OCI-M1 (cell line): Measurements from ENCODE around the gene CMTR1.
"Not testable (repeated sequence)": the region's sequence is repeated elsewhere in the genome, so short reads cannot be mapped to it uniquely, and the experiment has no call there.

Experiments used
- DNase-seq: peaks from one replicate; lab custom pipeline; 2025; lab: John Stamatoyannopoulos, UW

The CMTR1 gene

GRCh38 chr6:37492991-37493660 lies 60.1 kb downstream of the CMTR1 start:
- DNase-seq = no peak

- no peak for DNase-seq
These were observed 60.6 kb downstream of the CMTR1 start for GRCh38 chr6:37493661-37493995.

GRCh38 chr6:37495244-37495934 lies 62.4 kb downstream of the CMTR1 start:
- no peak for DNase-seq

DNA sequence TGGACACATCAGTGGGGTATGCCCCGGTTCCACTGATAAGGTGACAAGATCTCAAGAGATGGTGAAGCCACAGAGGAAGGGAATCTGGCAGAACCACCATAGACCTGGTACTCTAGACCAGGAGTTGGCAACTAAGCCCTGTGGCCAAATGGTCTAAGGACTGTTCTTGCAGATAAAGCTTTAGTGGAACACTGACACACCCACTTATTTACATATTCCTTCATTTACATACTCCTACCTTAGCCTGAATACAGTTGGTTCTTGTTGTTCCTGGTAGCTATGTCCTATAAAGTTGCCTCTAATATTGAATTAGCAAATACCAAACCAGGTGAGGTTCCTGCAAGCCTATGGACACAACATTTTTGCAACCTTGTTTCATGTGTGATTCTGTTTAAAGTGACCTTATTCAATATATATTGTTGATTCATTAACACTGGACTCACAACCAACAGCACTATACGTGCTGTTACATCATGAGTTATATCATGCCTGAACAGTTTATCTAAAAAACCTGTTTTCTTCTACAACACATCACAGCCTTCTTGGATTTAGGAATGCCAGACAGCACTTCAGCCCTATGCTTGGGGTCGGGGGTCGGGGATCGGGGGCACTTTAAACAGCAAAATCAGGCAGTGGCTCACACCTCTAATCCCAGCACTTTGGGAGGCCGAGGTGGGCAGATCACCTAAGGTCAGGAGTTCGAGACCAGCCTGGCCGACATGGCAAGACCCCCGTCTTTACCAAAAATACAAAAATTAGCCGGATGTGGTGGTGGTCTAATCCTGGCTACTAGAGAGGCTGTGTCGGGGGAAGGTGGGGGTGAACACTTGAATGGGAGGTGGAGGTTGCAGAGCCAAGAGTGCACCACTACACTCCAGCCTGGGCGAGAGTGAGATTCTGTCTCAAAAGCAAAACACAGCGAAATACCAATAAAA lies 64.2 kb downstream of the CMTR1 start:
- peak; percentile 75 for DNase-seq

DNA sequence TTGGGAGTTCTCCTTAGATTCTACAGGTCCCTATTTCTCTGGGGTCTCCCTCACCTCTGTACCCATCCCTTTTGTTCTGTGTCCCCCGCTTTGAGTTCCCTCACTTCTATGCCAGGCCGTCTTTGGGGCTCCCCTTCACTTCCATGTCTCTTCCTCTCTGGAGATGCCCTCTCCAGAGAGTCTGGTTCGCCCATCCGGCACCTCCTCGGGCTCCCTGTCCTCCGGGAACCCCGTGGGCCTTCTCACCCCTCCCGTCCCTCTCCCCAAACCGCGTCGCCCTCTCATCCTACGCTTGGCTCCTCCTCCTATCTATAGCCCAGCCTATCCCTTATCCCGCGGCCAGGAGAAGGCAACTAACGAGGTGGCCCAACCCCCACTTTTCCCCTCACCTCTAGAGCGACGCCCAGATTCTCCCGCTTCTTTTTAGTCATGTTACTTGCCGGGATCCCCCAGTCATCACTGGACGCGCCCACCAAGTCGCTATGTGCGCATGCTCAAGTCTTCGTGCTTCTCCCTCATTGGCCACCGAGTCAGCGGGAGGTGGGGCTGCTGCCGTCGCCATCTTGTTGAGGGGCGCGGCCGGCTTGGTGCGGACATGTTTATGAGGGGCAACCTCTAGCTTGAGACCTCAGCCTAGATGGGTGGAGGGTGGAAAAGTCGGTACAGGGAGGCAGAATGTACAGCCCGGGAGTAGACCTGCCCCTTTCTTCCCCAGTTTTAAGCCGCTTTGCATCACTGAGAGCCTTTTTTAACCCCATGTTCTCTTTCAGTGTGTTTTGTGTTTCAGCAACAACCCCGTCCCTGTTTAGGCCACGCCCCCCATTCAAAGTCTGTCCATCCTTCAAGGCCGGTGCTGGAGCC lies 66.6 kb downstream of the CMTR1 start, which contains the start of gene CCDC167:
TSS of gene CCDC167 (minus strand) at position 461 of the 861 bp plus-strand sequence. CDS start at position 431, 30 bp downstream.
- DNase-seq = peak; percentile 98

DNA sequence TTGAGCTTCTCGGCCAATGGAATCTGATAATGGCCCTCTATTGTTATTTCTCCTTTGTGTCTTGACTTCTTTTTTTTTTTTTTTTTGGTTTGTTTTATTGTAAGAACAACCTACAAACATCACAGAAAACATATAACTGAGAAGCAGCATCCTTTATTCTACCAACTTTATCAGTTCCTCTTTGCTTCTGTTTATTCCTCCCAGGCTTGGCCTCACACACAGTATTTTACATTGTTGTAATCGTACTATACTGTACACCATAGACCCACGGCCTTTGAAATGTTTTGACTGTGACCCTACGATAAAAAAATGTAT lies 67.2 kb downstream of the CMTR1 start:
- no peak for DNase-seq

GRCh38 chr6:37500904-37501303 lies 67.9 kb downstream of the CMTR1 start:
- not testable (repeated sequence) for DNase-seq

GRCh38 chr6:37501632-37502491 lies 68.8 kb downstream of the CMTR1 start:
- peak; percentile 23 for DNase-seq

DNA sequence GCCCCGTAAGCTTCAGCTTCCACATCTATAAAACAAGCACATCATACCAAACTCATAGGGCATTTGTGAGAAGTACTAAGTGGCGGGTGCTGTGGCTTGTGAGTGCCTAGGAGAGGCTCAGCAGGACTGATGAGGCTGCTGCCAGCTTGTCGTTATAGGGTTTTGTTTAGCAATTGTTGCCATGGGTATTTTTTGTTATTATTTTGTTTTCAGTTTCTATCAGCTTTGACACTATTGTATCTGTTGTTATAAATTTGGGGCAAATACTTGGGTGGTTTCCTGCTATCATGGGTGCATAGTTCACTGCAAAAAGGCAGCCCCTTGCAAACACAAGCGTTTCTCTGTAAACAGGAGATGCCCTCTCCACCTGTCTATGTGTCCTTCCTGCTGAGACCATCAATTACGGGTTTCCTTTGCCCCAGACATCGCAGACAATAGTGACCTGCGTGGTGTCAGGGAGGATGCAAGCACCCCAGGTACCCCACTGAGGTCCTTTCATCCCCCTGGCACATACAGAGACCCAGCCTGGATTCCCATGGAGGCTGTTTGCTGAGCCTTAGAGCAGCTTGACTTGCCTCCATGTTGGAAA lies 69.8 kb downstream of the CMTR1 start:
- no peak for DNase-seq

- no peak for DNase-seq
These were observed 70.4 kb downstream of the CMTR1 start for GRCh38 chr6:37503309-37503965.

- no peak for DNase-seq
These were observed 71.0 kb downstream of the CMTR1 start for GRCh38 chr6:37504024-37504423.

GRCh38 chr6:37506479-37506878 lies 73.5 kb downstream of the CMTR1 start:
- no peak for DNase-seq

DNA sequence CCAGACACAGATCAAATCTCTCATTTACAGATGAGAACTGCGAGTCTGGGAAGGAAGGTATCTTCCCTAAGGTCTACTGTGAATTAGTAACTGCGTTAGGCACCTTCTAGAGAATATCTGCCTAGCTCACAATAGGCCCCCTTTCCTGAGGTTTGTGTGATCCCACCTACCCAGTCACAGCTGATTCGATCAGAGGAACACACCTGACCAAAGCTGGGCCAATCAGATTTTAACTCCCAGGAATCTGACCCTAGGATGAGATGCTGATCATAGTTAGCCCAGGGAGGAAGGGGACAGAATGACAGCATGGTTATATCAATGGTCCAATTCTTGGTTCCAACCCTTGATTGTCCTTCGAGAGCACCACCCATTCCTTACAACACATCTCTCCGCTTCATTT lies 74.1 kb downstream of the CMTR1 start:
- DNase-seq = no peak

- DNase-seq = no peak
These were observed 74.8 kb downstream of the CMTR1 start for GRCh38 chr6:37507690-37508421.

GRCh38 chr6:37511201-37511600 lies 78.2 kb downstream of the CMTR1 start:
- no peak for DNase-seq

DNA sequence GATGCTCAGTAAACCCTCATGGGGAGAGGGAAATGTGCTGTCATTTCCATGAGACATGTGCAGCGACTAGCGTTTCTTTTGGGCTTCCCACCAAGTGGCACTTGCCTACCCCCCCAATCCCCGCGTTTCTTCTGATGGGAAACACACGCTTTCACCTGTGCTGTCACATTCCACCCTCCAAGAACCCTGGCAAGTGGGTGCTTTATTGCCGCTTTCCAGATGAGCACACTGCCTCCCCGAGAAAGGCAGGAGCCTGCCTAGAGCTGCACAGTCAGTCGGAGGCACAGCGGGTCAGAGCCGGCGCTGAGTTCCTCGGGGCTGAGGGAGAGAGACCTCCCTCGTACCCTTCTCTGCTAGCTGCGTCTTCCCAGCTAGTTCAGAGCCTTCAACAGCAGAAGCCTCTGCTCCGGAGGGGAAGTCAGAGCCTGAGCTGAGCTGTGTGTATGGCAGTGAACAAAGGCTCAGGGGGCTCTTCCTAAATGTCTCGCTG lies 78.9 kb downstream of the CMTR1 start:
- no peak for DNase-seq

- no peak for DNase-seq
These were observed 79.5 kb downstream of the CMTR1 start for GRCh38 chr6:37512400-37513011.

GRCh38 chr6:37513155-37513554 lies 80.1 kb downstream of the CMTR1 start:
- no peak for DNase-seq

DNA sequence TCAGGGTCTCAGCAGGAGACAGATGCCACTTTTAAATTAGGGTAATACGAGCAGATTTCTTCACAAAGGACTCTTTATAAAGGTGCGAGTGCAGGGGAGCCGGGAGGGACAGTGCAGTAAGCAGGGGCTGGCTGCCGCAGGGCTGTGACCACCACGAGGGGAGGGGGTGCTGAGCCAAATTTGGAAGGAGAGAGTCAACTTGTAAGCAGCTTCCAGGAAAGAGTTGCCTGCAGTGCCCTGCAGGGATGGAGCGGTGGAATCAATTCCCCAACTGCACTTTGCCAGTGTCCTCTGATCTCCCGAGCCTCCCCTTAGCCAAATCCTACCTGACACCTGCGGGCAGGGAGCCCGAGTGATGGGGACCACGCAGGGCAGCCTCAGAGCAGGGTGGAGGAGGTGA lies 80.6 kb downstream of the CMTR1 start:
- DNase-seq = no peak
